Measurements from ENCODE around the gene ZBTB12. TPM values are rescaled to one million over a fixed set of nuclear protein-coding genes. Genes with fewer than 3 reads are reported as not detected.

ZBTB12 gene
- polyA plus RNA-seq, 1 donor (not counting 4 experiments of a cell fraction or from before 2014, with no cell fraction given) = 0.64 TPM

DNA sequence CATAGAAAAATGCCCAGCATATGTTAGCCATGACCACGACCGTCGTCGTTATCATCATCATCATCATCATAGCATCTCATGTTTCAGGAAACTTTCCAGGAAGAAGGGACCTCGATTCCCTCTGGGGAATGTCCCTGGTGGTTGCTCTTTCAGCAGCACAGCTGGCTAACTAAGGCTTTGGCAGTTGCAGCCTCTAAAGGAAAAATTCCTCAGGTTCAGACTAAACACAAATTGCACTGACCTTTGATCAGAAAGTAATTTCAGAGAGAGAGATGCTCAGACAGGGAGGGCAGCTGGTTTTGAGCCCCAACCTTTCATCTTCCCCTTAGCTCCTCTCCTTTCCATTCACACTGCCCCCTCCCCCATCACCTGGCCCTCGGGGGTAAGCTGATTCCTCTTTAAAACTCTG, 38.4 kb upstream of the ZBTB12 start:
- TF ChIP-seq EZH2 (IDR thresholded peaks at IDR 0.05; ENCODE audit: low read length) = no peak
- TF ChIP-seq, protein P1, sequence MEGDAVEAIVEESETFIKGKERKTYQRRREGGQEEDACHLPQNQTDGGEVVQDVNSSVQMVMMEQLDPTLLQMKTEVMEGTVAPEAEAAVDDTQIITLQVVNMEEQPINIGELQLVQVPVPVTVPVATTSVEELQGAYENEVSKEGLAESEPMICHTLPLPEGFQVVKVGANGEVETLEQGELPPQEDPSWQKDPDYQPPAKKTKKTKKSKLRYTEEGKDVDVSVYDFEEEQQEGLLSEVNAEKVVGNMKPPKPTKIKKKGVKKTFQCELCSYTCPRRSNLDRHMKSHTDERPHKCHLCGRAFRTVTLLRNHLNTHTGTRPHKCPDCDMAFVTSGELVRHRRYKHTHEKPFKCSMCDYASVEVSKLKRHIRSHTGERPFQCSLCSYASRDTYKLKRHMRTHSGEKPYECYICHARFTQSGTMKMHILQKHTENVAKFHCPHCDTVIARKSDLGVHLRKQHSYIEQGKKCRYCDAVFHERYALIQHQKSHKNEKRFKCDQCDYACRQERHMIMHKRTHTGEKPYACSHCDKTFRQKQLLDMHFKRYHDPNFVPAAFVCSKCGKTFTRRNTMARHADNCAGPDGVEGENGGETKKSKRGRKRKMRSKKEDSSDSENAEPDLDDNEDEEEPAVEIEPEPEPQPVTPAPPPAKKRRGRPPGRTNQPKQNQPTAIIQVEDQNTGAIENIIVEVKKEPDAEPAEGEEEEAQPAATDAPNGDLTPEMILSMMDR (optimal IDR thresholded peaks at IDR 0.05 in 1 of 3, IDR thresholded peaks at IDR 0.05 in 1 of 3, conservative IDR thresholded peaks at IDR 0.05 in 1 of 3; ENCODE audit: extremely low read depth in 1 of 3, insufficient read depth in 2 of 3, low read length in 3 of 3) = no peak
- Histone ChIP-seq H4K20me1 (ENCODE audit: control insufficient read depth, extremely low read depth, insufficient read depth, low read length) (no peaks in the 10 kb centered on the region), H3K27ac (ENCODE audit: control insufficient read depth, insufficient read depth, low read length) (no peak overlapping the region), H3K4me3 (ENCODE audit: control insufficient read depth in 2 of 3, extremely low read depth in 1 of 3, insufficient read depth in 2 of 3, low read depth in 1 of 3, low read length in 3 of 3) (no peak overlapping the region), H3K4me2 (ENCODE audit: control insufficient read depth, extremely low read depth, insufficient read depth, low read depth, low read length) (no peak overlapping the region), H3K27me3 (ENCODE audit: control insufficient read depth, extremely low read depth, insufficient read depth, low read length) (peaks cover 8% of the 10 kb centered on the region), H3K36me3 (ENCODE audit: control insufficient read depth in 2 of 2, extremely low read depth in 1 of 2, insufficient read depth in 2 of 2, low read length in 2 of 2) (no peaks in the 10 kb centered on the region), H3K9ac (ENCODE audit: control insufficient read depth, extremely low read depth, insufficient read depth, low read length) (no peak overlapping the region), H3K4me1 (ENCODE audit: control insufficient read depth, extremely low read depth, insufficient read depth, low read length) (peaks cover 6% of the 10 kb centered on the region), H3K9me3 (ENCODE audit: control insufficient read depth, low read depth, low read length) (no peaks in the 10 kb centered on the region), H3K9me1 (ENCODE audit: control insufficient read depth, extremely low read depth, insufficient read depth, low read length) (no peaks in the 10 kb centered on the region), H2AFZ (ENCODE audit: control insufficient read depth, low read length) (no peak overlapping the region), H3K79me2 (ENCODE audit: control insufficient read depth, insufficient read depth, low read length) (no peaks in the 10 kb centered on the region)
- dilution Hi-C loops (cut with MboI; ENCODE audit: extremely low pct_ligation_motif_present, low sequenced_read_pairs) = no loop called here
- DNase-seq (ENCODE audit: low read depth, low spot score) (no peak), FAIRE-seq (no peak)

DNA sequence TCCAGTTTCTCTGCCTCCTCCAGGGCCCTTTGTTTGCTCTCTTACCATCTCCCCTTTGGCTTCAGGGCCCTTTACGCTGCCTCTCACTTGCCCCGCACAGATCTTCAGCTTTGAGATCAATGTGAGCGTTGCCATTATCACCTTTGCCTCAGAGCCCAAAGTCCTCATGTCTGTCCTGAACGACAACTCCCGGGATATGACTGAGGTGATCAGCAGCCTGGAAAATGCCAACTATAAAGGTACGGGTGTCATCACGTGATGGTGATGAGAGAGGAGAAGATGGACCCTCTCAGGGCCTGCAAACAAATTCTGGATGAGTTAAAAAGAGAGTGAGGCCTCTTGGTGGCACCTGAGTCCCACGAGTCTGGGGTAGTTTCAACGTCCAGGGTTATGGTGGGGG, 33.9 kb upstream of the ZBTB12 start:
- H3K4me1 ChIP-seq (ENCODE audit: control insufficient read depth, extremely low read depth, insufficient read depth, low read length) = no peaks in the 10 kb centered on the region
- H3K27me3 ChIP-seq (ENCODE audit: control insufficient read depth, extremely low read depth, insufficient read depth, low read length) = peaks cover 11% of the 10 kb centered on the region
- no peaks in the 10 kb centered on the region for H3K36me3 ChIP-seq (ENCODE audit: control insufficient read depth in 2 of 2, extremely low read depth in 1 of 2, insufficient read depth in 2 of 2, low read length in 2 of 2)
- no peaks in the 10 kb centered on the region for H3K9me3 ChIP-seq (ENCODE audit: control insufficient read depth, low read depth, low read length)
- no peaks in the 10 kb centered on the region for H3K9me1 ChIP-seq (ENCODE audit: control insufficient read depth, extremely low read depth, insufficient read depth, low read length)
- FAIRE-seq (no peak), DNase-seq (ENCODE audit: low read depth, low spot score) (no peak)
- dilution Hi-C loops (cut with MboI; ENCODE audit: extremely low pct_ligation_motif_present, low sequenced_read_pairs) = no loop called here
- H3K9ac ChIP-seq (ENCODE audit: control insufficient read depth, extremely low read depth, insufficient read depth, low read length) = no peak overlapping the region
- no peak overlapping the region for H3K4me3 ChIP-seq (ENCODE audit: control insufficient read depth in 2 of 3, extremely low read depth in 1 of 3, insufficient read depth in 2 of 3, low read depth in 1 of 3, low read length in 3 of 3)
- TF ChIP-seq EZH2 (IDR thresholded peaks at IDR 0.05; ENCODE audit: low read length) = no peak
- TF ChIP-seq, protein P1 (optimal IDR thresholded peaks at IDR 0.05 in 1 of 3, IDR thresholded peaks at IDR 0.05 in 1 of 3, conservative IDR thresholded peaks at IDR 0.05 in 1 of 3; ENCODE audit: extremely low read depth in 1 of 3, insufficient read depth in 2 of 3, low read length in 3 of 3) = no peak
- H2AFZ ChIP-seq (ENCODE audit: control insufficient read depth, low read length) = no peak overlapping the region
- no peaks in the 10 kb centered on the region for H4K20me1 ChIP-seq (ENCODE audit: control insufficient read depth, extremely low read depth, insufficient read depth, low read length)
- no peak overlapping the region for H3K4me2 ChIP-seq (ENCODE audit: control insufficient read depth, extremely low read depth, insufficient read depth, low read depth, low read length)
- no peaks in the 10 kb centered on the region for H3K79me2 ChIP-seq (ENCODE audit: control insufficient read depth, insufficient read depth, low read length)
- no peak overlapping the region for H3K27ac ChIP-seq (ENCODE audit: control insufficient read depth, insufficient read depth, low read length)

Measured in keratinocyte (primary cell).